Measurements from ENCODE around the gene PRKCQ. TPM values are rescaled to one million over a fixed set of nuclear protein-coding genes. Genes with fewer than 3 reads are reported as not detected.

PRKCQ gene
- polyA plus RNA-seq, 4 donors = 14.0 to 17.1 (median 14.2) TPM

- no peak for DNase-seq (ENCODE audit: low read depth in 4 of 4, low spot score in 2 of 4)
These were observed 51.7 kb downstream of the PRKCQ start for GRCh38 chr10:6528198-6528950.

DNA sequence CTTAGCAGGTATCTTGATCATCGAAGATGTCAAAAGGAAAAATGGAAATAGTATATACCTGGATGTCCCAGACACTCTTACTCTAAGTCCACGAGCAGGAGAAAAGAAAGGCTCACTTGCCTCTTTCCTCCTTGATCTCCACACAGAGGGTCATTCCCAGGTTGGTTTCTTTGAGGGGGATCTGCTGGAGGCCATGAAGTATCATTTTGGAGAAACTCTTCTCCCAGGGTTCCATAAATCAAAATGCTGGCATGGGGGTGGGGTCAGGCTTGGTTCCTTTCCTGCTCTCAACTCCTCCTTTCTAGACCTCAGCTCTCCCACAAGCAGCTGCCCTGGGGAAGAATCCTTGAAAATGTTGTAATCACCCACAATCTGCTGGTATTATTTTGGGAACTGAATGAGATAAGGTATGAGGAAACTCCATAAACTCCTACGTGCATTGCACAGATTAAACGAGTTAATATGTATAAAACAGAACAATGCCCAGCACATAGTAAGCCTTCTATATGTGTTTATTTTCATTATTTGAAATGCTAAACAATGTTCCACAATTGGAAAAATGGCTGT lies 54.4 kb downstream of the PRKCQ start:
- DNase-seq (ENCODE audit: low read depth in 4 of 4, low spot score in 2 of 4) = no peak

GRCh38 chr10:6522230-6522629 lies 57.8 kb downstream of the PRKCQ start:
- DNase-seq (ENCODE audit: low read depth in 4 of 4, low spot score in 2 of 4) = no peak

DNA sequence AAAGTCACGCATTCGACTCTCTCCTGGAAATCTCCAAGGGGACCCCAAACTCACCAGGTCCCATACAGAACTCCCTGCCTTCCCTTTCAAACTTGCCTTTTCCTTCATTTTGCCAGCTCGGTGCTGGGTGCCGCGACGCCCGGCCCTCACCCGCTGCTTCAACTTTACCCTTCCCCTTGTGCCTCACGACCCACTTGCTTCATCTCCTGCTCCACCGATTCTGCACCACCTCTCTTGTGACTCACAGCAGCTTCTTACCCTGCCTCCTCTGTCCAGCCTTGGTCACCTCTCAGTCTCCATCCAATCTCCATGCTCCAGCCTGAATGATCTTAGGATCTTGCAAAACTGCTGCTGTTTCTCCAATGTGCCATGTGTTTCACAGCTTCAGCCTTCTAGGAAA lies 59.9 kb downstream of the PRKCQ start:
- no peak for DNase-seq (ENCODE audit: low read depth in 4 of 4, low spot score in 2 of 4)

- no peak for DNase-seq (ENCODE audit: low read depth in 4 of 4, low spot score in 2 of 4)
These were observed 61.2 kb downstream of the PRKCQ start for GRCh38 chr10:6518791-6519429.

DNA sequence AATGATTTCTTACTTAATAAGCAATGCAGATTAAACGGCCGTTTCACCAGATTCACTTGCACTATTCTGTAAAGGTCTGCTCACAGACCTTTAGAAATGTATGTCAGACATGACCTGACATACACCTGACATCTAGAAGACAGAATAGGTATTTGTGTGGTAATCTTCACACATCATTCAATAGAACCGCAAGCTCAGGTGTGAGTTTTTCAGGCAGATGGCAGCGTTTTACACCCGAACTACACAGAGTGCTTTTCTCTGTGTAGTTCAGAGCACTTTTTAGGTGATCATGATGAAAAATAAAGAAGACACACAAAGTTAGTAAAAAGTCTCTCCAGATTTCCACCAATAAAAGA lies 63.2 kb downstream of the PRKCQ start:
- no peak for DNase-seq (ENCODE audit: low read depth in 4 of 4, low spot score in 2 of 4)

DNA sequence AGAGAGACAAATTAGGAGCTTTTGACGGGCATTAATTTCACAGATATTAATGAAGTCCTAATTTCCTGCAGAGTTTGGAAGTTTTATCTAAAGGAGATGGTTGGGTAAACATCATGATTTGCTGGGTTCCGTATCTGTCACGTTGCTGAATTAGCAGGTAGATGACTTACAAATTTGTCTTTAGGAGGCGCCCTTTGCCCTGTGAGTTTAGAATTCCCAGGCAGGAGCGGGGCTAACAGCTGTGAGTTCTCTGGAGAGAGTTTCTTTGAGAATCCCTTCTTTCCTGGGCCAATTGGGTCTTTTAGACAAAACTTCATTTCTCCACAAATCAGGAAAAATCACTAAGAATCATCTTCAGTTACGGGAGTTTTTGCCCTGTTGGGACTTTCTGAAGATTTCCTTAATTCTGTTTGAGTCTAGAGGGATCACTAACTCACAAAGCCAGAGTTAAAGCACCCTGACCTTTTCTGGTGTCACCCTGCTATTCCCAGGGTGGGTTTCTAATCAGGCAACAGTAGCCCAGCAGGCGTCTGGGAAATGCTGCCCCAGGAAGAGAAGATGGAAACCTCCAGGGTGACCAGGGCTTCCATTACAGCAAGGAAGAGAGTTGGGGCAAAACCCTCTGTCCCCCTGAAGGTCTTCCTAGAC lies 63.7 kb downstream of the PRKCQ start:
- DNase-seq (ENCODE audit: low read depth in 4 of 4, low spot score in 2 of 4) = no peak

DNA sequence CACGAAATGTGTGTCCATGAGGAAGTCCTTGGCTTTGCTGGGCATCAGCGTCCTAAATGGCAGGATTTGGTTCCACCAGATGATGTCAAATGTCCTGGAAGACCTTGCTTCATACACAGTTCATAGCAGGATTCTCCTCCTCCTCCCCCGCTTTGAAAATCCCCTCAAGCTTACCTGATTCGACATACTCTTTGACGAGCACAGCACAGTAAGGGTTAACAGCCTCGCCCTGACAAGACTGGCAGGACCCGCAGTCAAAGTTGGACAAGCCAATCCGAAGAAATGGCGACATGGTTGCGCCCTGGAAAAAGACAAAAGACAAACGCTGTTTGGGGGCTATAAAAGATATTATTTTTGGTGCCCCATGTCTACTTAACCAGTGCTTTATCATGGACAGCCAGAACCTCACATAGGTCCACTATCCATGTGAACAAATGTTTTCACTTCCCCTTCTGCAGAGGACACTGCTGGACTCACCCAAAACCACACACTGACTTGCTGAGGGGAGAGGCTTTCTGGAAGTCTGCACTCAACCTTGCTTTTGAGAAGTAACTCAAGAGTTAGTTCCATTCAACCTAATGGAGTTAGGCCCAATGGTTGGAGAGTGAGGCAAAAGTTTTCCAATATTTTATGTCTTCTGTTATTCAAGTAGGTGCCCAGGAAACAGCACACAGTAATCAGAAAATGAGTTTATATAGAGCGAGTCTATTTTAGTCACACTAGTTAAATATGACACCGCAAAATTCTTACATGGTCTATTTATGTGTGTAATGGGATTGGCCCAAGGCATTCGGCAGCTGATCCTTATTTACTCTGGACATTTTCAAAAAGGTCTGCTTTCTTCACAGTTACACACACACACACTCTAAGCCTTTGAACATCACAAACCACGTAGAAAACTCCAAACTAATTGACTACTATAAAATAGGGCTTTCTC lies 65.0 kb downstream of the PRKCQ start:
- no peak for DNase-seq (ENCODE audit: low read depth in 4 of 4, low spot score in 2 of 4)

GRCh38 chr10:6514180-6514579 lies 65.9 kb downstream of the PRKCQ start:
- no peak for DNase-seq (ENCODE audit: low read depth in 4 of 4, low spot score in 2 of 4)

GRCh38 chr10:6513476-6513875 lies 66.6 kb downstream of the PRKCQ start:
- DNase-seq (ENCODE audit: low read depth in 4 of 4, low spot score in 2 of 4) = no peak

DNA sequence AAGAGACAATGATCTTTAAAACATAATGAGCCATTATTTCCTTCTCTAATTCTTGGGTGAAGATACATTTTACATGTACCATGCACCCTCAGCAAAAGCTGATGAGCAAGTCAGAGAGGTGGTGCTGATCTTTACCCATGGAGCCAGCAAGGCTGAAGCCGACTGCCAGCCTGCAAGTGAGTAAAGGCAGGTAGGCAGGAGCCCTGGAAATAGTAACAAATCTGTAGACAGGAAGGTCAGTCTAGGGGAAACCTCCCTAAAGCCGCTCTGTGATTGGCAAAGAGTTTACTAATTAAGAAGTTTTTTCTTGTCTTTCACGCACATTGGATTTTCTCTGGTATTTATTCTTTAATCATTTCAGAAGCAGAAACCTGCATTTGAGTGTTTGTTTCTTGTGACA lies 67.9 kb downstream of the PRKCQ start:
- DNase-seq (ENCODE audit: low read depth in 4 of 4, low spot score in 2 of 4) = no peak

- no peak for DNase-seq (ENCODE audit: low read depth in 4 of 4, low spot score in 2 of 4)
These were observed 68.7 kb downstream of the PRKCQ start for GRCh38 chr10:6511347-6511746.

GRCh38 chr10:6507311-6507710 lies 72.8 kb downstream of the PRKCQ start:
- no peak for DNase-seq (ENCODE audit: low read depth in 4 of 4, low spot score in 2 of 4)

DNA sequence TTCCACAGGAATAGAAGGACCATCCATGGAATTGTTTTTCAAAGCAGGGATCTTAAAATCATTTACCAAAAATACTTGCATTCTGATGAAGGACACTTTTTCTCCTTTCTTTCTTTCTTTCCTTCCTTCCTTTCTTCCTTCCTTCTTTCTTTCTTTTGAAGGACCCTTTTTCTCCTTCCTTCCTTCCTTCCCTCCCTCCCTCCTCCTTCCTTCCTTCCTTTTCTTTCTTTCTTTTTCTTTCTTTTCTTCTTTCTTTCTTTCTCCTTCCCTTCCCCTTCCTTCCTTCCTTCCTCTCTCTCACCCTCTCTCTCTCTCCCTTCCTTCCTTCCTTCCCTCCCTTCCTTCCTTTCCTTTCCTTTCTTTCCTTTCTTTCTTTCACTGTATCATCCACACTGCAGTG lies 74.8 kb downstream of the PRKCQ start:
- DNase-seq (ENCODE audit: low read depth in 4 of 4, low spot score in 2 of 4) = no peak

DNA sequence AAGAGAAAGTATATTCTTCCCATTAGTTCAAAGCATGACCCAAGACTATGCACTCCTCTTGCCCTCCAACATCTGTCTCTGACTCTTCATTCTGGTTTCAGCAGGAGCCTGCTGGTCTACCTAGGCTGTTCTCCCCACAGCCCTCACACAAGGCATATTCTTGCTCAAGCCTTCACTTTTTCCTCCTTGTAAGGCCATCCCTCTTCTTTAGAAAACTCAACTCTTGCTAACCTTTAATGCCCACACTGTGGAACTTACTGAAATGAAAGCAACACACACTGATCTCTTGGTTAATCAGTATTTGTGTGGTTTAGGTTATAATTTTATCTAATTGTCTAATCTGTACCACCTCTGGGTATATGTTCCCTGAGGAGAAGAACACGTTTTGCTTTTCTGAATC lies 75.8 kb downstream of the PRKCQ start:
- no peak for DNase-seq (ENCODE audit: low read depth in 4 of 4, low spot score in 2 of 4)

DNA sequence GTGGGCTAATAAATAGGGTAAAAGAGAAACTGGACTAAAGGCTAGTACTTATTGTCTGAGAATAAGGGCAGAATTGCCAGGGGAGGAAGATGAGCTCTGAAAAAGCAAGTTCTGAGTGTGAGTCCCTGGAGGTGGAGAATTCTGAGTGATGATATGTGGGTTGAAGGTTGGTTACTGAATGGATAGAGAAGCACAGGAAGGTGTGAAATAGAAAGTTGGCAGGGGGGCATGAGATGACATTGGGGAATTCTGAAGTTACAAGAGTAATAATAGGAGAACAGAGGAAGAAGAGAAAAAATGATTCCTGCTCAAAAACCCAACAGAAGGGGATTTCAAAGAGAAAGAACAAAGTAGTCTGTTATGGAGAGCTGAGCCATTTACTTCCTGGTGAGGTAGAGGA lies 76.9 kb downstream of the PRKCQ start:
- DNase-seq (ENCODE audit: low read depth in 4 of 4, low spot score in 2 of 4) = no peak

GRCh38 chr10:6501931-6502330 lies 78.1 kb downstream of the PRKCQ start:
- no peak for DNase-seq (ENCODE audit: low read depth in 4 of 4, low spot score in 2 of 4)

DNA sequence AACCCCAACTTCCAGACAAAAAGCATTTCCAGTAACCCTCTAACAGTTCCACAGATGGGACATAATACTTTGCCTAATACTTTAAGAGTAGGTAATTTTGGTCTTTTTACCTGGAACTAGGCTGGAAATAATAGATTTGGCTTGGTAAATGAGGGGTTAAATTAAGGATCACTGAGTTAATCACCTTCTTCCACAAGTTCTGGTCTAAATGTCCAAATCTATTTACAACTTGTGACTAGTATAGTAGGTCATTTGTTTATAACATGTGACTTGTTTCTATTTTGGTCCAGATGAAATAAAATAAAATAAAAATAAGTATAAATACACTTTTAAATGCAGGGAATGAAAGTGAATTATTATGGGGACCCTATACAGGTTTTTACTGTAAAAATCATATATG lies 80.1 kb downstream of the PRKCQ start:
- DNase-seq (ENCODE audit: low read depth in 4 of 4, low spot score in 2 of 4) = no peak

DNA sequence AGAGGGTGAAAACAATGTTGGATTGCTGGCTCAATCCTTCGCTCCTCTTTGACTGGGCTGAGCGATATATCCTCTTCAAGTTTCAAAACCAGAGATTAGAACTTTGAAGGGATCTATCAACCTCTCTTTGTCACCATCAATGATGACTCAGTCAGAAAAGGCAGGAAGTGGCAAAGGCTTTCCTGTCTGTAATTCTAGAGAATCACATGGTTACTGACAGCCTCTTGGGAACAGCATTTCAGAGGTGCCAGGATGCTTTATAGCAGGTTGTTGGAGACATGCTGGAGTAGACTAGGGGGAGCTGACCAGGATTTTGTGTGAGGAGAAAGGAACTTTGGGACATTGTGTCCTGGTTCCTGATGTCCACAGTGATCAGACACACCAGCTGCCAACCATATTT lies 81.3 kb downstream of the PRKCQ start:
- no peak for DNase-seq (ENCODE audit: low read depth in 4 of 4, low spot score in 2 of 4)

GRCh38 chr10:6497620-6498019 lies 82.5 kb downstream of the PRKCQ start:
- no peak for DNase-seq (ENCODE audit: low read depth in 4 of 4, low spot score in 2 of 4)

Data from left renal cortex interstitium (tissue), 4 donors.